ENCODE data around the gene TMEM100.

DNA sequence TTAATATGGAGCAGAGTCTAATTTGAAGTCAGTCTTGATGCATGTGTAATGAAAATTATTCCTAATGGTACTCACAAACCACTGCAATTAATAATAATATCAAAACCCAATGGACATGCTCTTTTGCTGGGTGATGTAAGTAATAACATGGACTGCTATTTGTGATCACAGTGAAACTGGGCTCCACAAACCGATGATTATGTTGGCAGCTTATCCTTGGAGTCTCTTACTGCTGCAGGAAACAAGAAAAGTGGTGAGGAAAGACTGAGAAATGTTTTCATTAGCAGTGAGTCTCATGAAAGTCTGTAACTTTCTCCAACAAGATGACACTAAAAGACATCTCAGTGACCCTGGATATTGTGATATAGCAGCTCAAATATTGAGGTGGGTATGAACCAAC, 45.2 kb downstream of the TMEM100 start:
- no peak for TF ChIP-seq NFXL1 (IDR thresholded peaks at IDR 0.05; ENCODE audit: borderline replicate concordance)
- no peak for TF ChIP-seq RAD51 (IDR thresholded peaks at IDR 0.05)
- no peak for TF ChIP-seq CTCF (IDR thresholded peaks at IDR 0.05 in 2 of 3, conservative IDR thresholded peaks at IDR 0.05 in 1 of 3; ENCODE audit: control insufficient read depth in 2 of 3, extremely low read depth in 1 of 3, insufficient read depth in 1 of 3, low read depth in 3 of 3, low read length in 3 of 3)
- TF ChIP-seq JUNB (IDR thresholded peaks at IDR 0.05): no peak
- no peak for TF ChIP-seq POLR2AphosphoS2 (IDR thresholded peaks at IDR 0.05; ENCODE audit: low read depth, low read length)
- no peak for TF ChIP-seq CHD1 (IDR thresholded peaks at IDR 0.05; ENCODE audit: low read depth, low read length)
- TF ChIP-seq EGR1 (IDR thresholded peaks at IDR 0.05; ENCODE audit: borderline replicate concordance in 1 of 2, low read depth in 2 of 2, low read length in 2 of 2): no peak
- TF ChIP-seq USF2 (IDR thresholded peaks at IDR 0.05; ENCODE audit: borderline replicate concordance, low read depth, low read length): no peak
- no peak for TF ChIP-seq ZNF384 (IDR thresholded peaks at IDR 0.05; ENCODE audit: borderline replicate concordance, low read depth, low read length)
- no peak for TF ChIP-seq RELA (IDR thresholded peaks at IDR 0.05; ENCODE audit: borderline replicate concordance, partially characterized antibody)
- TF ChIP-seq BRCA1 (IDR thresholded peaks at IDR 0.05; ENCODE audit: low read depth, low read length): no peak
- TF ChIP-seq, protein P1, sequence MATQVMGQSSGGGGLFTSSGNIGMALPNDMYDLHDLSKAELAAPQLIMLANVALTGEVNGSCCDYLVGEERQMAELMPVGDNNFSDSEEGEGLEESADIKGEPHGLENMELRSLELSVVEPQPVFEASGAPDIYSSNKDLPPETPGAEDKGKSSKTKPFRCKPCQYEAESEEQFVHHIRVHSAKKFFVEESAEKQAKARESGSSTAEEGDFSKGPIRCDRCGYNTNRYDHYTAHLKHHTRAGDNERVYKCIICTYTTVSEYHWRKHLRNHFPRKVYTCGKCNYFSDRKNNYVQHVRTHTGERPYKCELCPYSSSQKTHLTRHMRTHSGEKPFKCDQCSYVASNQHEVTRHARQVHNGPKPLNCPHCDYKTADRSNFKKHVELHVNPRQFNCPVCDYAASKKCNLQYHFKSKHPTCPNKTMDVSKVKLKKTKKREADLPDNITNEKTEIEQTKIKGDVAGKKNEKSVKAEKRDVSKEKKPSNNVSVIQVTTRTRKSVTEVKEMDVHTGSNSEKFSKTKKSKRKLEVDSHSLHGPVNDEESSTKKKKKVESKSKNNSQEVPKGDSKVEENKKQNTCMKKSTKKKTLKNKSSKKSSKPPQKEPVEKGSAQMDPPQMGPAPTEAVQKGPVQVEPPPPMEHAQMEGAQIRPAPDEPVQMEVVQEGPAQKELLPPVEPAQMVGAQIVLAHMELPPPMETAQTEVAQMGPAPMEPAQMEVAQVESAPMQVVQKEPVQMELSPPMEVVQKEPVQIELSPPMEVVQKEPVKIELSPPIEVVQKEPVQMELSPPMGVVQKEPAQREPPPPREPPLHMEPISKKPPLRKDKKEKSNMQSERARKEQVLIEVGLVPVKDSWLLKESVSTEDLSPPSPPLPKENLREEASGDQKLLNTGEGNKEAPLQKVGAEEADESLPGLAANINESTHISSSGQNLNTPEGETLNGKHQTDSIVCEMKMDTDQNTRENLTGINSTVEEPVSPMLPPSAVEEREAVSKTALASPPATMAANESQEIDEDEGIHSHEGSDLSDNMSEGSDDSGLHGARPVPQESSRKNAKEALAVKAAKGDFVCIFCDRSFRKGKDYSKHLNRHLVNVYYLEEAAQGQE (IDR thresholded peaks at IDR 0.05; ENCODE audit: low read depth, low read length): no peak
- TF ChIP-seq, protein P2, sequence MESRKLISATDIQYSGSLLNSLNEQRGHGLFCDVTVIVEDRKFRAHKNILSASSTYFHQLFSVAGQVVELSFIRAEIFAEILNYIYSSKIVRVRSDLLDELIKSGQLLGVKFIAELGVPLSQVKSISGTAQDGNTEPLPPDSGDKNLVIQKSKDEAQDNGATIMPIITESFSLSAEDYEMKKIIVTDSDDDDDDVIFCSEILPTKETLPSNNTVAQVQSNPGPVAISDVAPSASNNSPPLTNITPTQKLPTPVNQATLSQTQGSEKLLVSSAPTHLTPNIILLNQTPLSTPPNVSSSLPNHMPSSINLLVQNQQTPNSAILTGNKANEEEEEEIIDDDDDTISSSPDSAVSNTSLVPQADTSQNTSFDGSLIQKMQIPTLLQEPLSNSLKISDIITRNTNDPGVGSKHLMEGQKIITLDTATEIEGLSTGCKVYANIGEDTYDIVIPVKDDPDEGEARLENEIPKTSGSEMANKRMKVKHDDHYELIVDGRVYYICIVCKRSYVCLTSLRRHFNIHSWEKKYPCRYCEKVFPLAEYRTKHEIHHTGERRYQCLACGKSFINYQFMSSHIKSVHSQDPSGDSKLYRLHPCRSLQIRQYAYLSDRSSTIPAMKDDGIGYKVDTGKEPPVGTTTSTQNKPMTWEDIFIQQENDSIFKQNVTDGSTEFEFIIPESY (IDR thresholded peaks at IDR 0.05): no peak
- TF ChIP-seq FOS (IDR thresholded peaks at IDR 0.05; ENCODE audit: borderline replicate concordance, extremely low read depth, insufficient read length): no peak

Data from GM12878 (cell line).